NT2/D1 (cell line): ENCODE data around the gene PGBD1.

Experiments used
- SUZ12 ChIP-seq: IDR thresholded peaks from 2 replicates; pipeline ENCODE4 v1.6.1; 2011; ENCODE audit not compliant: insufficient read length, insufficient read depth; ENCODE audit errors: extremely low read depth
- YY1 ChIP-seq: IDR thresholded peaks from 2 replicates; pipeline ENCODE4 v1.6.1; 2011; ENCODE audit not compliant: insufficient read length, insufficient read depth
- ZNF274 ChIP-seq: IDR thresholded peaks from 2 replicates; pipeline ENCODE4 v1.6.1; 2011; ENCODE audit warnings: mild to moderate bottlenecking, low read depth, low read length

DNA sequence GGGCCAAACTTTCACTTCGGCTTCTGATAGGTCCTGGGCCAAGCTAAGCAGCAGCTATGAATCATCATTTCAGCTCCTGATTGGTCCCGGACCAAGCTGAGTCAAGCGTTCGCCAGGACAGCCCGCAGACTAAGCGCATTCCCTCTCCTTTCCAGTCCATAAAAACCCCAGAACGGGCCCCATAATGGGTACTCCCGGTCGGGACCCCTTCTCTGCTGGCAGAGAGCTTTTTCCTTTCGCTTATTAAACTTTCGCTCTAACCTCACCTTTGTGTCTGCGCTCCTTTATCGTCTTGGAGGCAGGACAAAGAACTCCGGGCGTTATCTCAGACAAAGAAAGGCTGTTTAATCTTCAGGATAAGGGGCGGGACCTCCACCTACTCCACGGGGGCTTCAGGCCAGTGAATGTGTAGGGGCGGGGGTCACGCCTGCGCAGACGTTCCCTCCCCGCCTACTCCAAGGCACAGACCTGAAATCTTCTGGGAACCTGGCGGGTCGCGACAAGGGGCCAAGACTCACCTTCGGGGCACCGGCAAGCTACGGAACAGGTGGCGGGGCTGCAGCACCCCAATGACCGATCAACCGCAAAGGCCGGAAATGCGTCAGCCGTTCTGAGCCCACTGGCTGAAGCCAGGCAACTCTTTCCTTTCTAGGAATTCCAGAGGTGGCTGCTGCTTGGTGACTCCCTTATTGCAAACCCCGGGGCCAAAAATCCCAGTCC is 54.4 kb downstream of the PGBD1 start, which contains the start of gene ZSCAN31:
- TF ChIP-seq ZNF274 = no peak
- no peak for TF ChIP-seq YY1
- no peak for TF ChIP-seq SUZ12
